ENCODE data around the gene MICU1. TPM values are rescaled to one million over a fixed set of nuclear protein-coding genes. Genes with fewer than 3 reads are reported as not detected.

The MICU1 gene
- total and polyA plus RNA-seq, 2 of the 13 experiments (the other 11 are each of a cell fraction or from before 2014, with no cell fraction given): 32.5 to 56.1 TPM

GRCh38 chr10:72625608-72626443 lies at the start of gene MICU1 (continued):
- TF ChIP-seq ZNF274 (CRISPR knock-in tag; IDR thresholded peaks at IDR 0.05): no peak
- no peak for TF ChIP-seq MTF2 (CRISPR knock-in tag; IDR thresholded peaks at IDR 0.05; ENCODE audit: borderline replicate concordance)
- TF ChIP-seq KAT2B (IDR thresholded peaks at IDR 0.05; ENCODE audit: borderline replicate concordance, low read depth, low read length): no peak
- TF ChIP-seq MEIS2 (CRISPR knock-in tag; IDR thresholded peaks at IDR 0.05): no peak
- peak; percentile 96 for TF ChIP-seq TFE3 (CRISPR knock-in tag; IDR thresholded peaks at IDR 0.05)
- peak; percentile 88 for TF ChIP-seq SAFB2 (CRISPR knock-in tag; IDR thresholded peaks at IDR 0.05; ENCODE audit: borderline replicate concordance, low read depth)
- 0 out of 2 replicates have a peak, but pooled peaks have one; percentile 42 for TF ChIP-seq ZBTB26 (CRISPR knock-in tag; IDR thresholded peaks at IDR 0.05; ENCODE audit: borderline replicate concordance)
- TF ChIP-seq ZNF331 (CRISPR knock-in tag; IDR thresholded peaks at IDR 0.05): peak; percentile 46; the same call in 1 of the 2 replicates
- TF ChIP-seq ZNF781 (CRISPR knock-in tag; IDR thresholded peaks at IDR 0.05; ENCODE audit: borderline replicate concordance, not compliant biosample characterization): no peak
- no peak for TF ChIP-seq ZBTB3 (CRISPR knock-in tag; IDR thresholded peaks at IDR 0.05; ENCODE audit: borderline replicate concordance, low read depth)
- no peak for TF ChIP-seq ZEB1 (IDR thresholded peaks at IDR 0.05; ENCODE audit: insufficient replicate concordance, low read depth)
- 0 out of 2 replicates have a peak, but pooled peaks have one; percentile 54 for TF ChIP-seq ZSCAN9 (CRISPR knock-in tag; IDR thresholded peaks at IDR 0.05; ENCODE audit: borderline replicate concordance)
- TF ChIP-seq POLR2G (IDR thresholded peaks at IDR 0.05; ENCODE audit: low read depth, low read length): peak; percentile 86
- no peak for TF ChIP-seq ZFAT (CRISPR knock-in tag; conservative IDR thresholded peaks at IDR 0.05)
- TF ChIP-seq SCMH1 (CRISPR knock-in tag; IDR thresholded peaks at IDR 0.05; ENCODE audit: borderline replicate concordance): no peak
- TF ChIP-seq ZNF678 (CRISPR knock-in tag; IDR thresholded peaks at IDR 0.05): no peak
- TF ChIP-seq ATF7 (IDR thresholded peaks at IDR 0.05): no peak
- no peak for TF ChIP-seq ATF7 (CRISPR knock-in tag; IDR thresholded peaks at IDR 0.05)
- TF ChIP-seq ZNF441 (CRISPR knock-in tag; IDR thresholded peaks at IDR 0.05; ENCODE audit: borderline replicate concordance): no peak
- TF ChIP-seq ZNF207 (IDR thresholded peaks at IDR 0.05; ENCODE audit: borderline replicate concordance): no peak
- no peak for TF ChIP-seq MAFG (CRISPR knock-in tag; IDR thresholded peaks at IDR 0.05)
- no peak for TF ChIP-seq CC2D1A (CRISPR knock-in tag; IDR thresholded peaks at IDR 0.05)
- peak; percentile 56; the same call in 1 of the 2 replicates for TF ChIP-seq ZBTB20 (CRISPR knock-in tag; IDR thresholded peaks at IDR 0.05; ENCODE audit: borderline replicate concordance, low read depth)
- TF ChIP-seq MEIS1 (CRISPR knock-in tag; IDR thresholded peaks at IDR 0.05; ENCODE audit: borderline replicate concordance): no peak
- no peak for TF ChIP-seq ZNF12 (CRISPR knock-in tag; IDR thresholded peaks at IDR 0.05)
- TF ChIP-seq ATF6 (CRISPR knock-in tag; conservative IDR thresholded peaks at IDR 0.05): no peak
- no peak for TF ChIP-seq SRF (IDR thresholded peaks at IDR 0.05; ENCODE audit: low read depth, low read length)

All from HepG2 (cell line).